Natural killer cell (primary cell): ENCODE data around the gene FKBP11. TPM values are rescaled to one million over a fixed set of nuclear protein-coding genes. Genes with fewer than 3 reads are reported as not detected.

ENCODE experiments used
- ATAC-seq, 3 donors: fragments of 150-1000 bp in 2 of 3; fragments of 200-7000 bp in 1 of 3; cut with Tn5 transposase; 1 replicate in 1 of 3; 2 replicates in 2 of 3; pipeline ENCODE4 v1.10.0; 2021; ENCODE audit warnings: mild to moderate bottlenecking in 2 of 3, moderate library complexity in 2 of 3
- DNase-seq, 2 donors: peaks; one replicate each; pipeline versions ENCODE4 v3.0.0 to v3.0.0-alpha.2; 2013 to 2021; ENCODE audit warnings: mixed read lengths in 1 of 2
- H3K27ac ChIP-seq: one replicate; pipeline ENCODE4 v1.5.1; 2013; ENCODE audit warnings: mild to moderate bottlenecking, low read length
- H3K27me3 ChIP-seq: one replicate; pipeline ENCODE4 v1.6.1; 2013; ENCODE audit warnings: low read length; ENCODE audit not compliant: control insufficient read depth, insufficient read depth
- H3K36me3 ChIP-seq: one replicate; pipeline ENCODE4 v1.6.1; 2013; ENCODE audit warnings: low read length; ENCODE audit not compliant: control insufficient read depth, insufficient read depth
- H3K4me1 ChIP-seq: one replicate; pipeline ENCODE4 v1.6.1; 2013; ENCODE audit warnings: low read length; ENCODE audit not compliant: control insufficient read depth, insufficient read depth
- H3K4me3 ChIP-seq: one replicate; pipeline ENCODE4 v1.5.1; 2013; ENCODE audit warnings: low read length
- H3K9me3 ChIP-seq: one replicate; pipeline ENCODE4 v1.6.1; 2013; ENCODE audit warnings: low read length; ENCODE audit not compliant: control insufficient read depth, insufficient read depth
- H3K27ac Mint-ChIP-seq, 2 donors: one replicate each; pipeline ENCODE4 v1.8.0; 2022; ENCODE audit warnings: mild to moderate bottlenecking in 2 of 2, mixed read lengths in 2 of 2, moderate library complexity in 1 of 2
- H3K27me3 Mint-ChIP-seq, 2 donors: one replicate each; pipeline ENCODE4 v1.8.0; 2022; ENCODE audit warnings: low read depth in 2 of 2, mixed read lengths in 2 of 2
- H3K36me3 Mint-ChIP-seq: one replicate; pipeline ENCODE4 v1.8.0; 2022; ENCODE audit warnings: mixed read lengths
- H3K4me1 Mint-ChIP-seq, 2 donors: one replicate each; pipeline ENCODE4 v1.8.0; 2022; ENCODE audit warnings: mixed read lengths in 2 of 2
- H3K4me3 Mint-ChIP-seq: one replicate; pipeline ENCODE4 v1.8.0; 2022; ENCODE audit warnings: mild to moderate bottlenecking, moderate library complexity, mixed read lengths
- H3K9me3 Mint-ChIP-seq, 2 donors: one replicate each; pipeline ENCODE4 v1.8.0; 2022; ENCODE audit warnings: mixed read lengths in 2 of 2
- CTCF ChIP-seq: fragments of 200-600 bp; IDR thresholded peaks from one replicate; pipeline ENCODE4 v1.8.0; 2022; ENCODE audit warnings: antibody characterized with exemption
- WGBS: methylation state at CpG from one replicate; pipeline ENCODE4 v1.1.7; 2013; ENCODE audit warnings: missing lambda C conversion rate; ENCODE audit not compliant: insufficient coverage; 5-methylcytosine and 5-hydroxymethylcytosine counted together
- intact Hi-C: fragments of 100-400 bp; cut with micrococcal nuclease; formaldehyde crosslinking; loops from one replicate; pipeline ENCODE4 v1.14.2; 2022
- total RNA-seq, 4 donors: library from RNA; stranded (reverse); fragments of 120-200 nt in 1 of 4; gene quantifications; one replicate each; pipeline versions ENCODE4 v1.2.3 to v1.2.4, GENCODE V29; 2013 to 2022

FKBP11 gene
- total RNA-seq, 3 donors from 2014 or later (not counting 1 experiment from before 2014, with no cell fraction given) = 156 to 228 (median 218) TPM

- no peak for ATAC-seq
- DNase-seq = no peak
- intact Hi-C loops = no loop called here
- Histone ChIP-seq H3K36me3 (no peaks in the 10 kb centered on the region), H3K9me3 (no peaks in the 10 kb centered on the region), H3K4me3 (no peak overlapping the region), H3K4me1 (no peaks in the 10 kb centered on the region), H3K27me3 (peaks cover 7% of the 10 kb centered on the region), H3K27ac (no peak overlapping the region)
- no peaks in the 10 kb centered on the region for H3K9me3 Mint-ChIP-seq
- peaks cover 4 to 8% of the 10 kb centered on the region in 2 donors for H3K4me1 Mint-ChIP-seq
- peaks cover 21 to 26% of the 10 kb centered on the region in 2 donors for H3K27me3 Mint-ChIP-seq
- WGBS = 75% methylated on average over 2 of the region's 3 CpGs
- H3K27ac Mint-ChIP-seq = no peak overlapping the region
- no peaks in the 10 kb centered on the region for H3K36me3 Mint-ChIP-seq
- H3K4me3 Mint-ChIP-seq = no peak overlapping the region
- TF ChIP-seq CTCF = no peak
Measured at GRCh38 chr12:48882972-48883304, 42.4 kb downstream of the FKBP11 start.

DNA sequence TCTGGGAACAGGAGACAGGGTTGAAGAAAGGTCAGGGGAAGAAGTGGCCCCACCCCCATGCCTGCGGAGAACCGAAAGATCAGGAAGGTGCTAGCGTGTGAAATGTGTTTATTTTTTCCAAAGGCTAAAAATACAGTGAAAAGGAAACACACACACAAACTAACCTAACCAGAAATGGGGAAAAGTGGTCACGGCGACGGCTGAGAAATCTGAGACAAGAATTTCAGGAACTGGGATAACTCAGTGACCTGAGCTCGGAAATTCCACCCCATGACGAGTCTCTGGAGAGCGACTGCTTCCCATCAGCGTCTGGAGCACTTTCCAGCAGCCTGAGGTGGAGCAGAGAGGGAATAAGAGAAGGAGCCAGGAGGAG, 43.0 kb downstream of the FKBP11 start:
- Histone ChIP-seq H3K9me3 (no peaks in the 10 kb centered on the region), H3K27me3 (peaks cover 7% of the 10 kb centered on the region), H3K4me3 (no peak overlapping the region), H3K27ac (no peak overlapping the region), H3K36me3 (no peaks in the 10 kb centered on the region), H3K4me1 (no peaks in the 10 kb centered on the region)
- Mint-ChIP-seq H3K9me3 (no peaks in the 10 kb centered on the region), H3K4me3 (no peak overlapping the region), H3K27me3 (peaks cover 21 to 26% of the 10 kb centered on the region in 2 donors), H3K36me3 (no peaks in the 10 kb centered on the region), H3K27ac (no peak overlapping the region), H3K4me1 (peaks cover 4 to 8% of the 10 kb centered on the region in 2 donors)
- DNase-seq (no peak), ATAC-seq (no peak)
- intact Hi-C loops = no loop called here
- no peak for TF ChIP-seq CTCF
- 16% methylated on average over 7 of the region's 10 CpGs for WGBS

GRCh38 chr12:48881686-48882314, 43.5 kb downstream of the FKBP11 start:
- Histone ChIP-seq H3K4me1 (no peaks in the 10 kb centered on the region), H3K27me3 (peaks cover 7% of the 10 kb centered on the region), H3K36me3 (no peaks in the 10 kb centered on the region), H3K4me3 (no peak overlapping the region), H3K9me3 (no peaks in the 10 kb centered on the region), H3K27ac (no peak overlapping the region)
- Mint-ChIP-seq H3K27ac (no peak overlapping the region), H3K4me3 (no peak overlapping the region), H3K36me3 (no peaks in the 10 kb centered on the region), H3K27me3 (peaks cover 21 to 26% of the 10 kb centered on the region in 2 donors), H3K9me3 (no peaks in the 10 kb centered on the region), H3K4me1 (peaks cover 4 to 8% of the 10 kb centered on the region in 2 donors)
- TF ChIP-seq CTCF = no peak
- 64% methylated on average over 8 of the region's 9 CpGs for WGBS
- intact Hi-C loops = no loop called here
- DNase-seq (no peak), ATAC-seq (no peak)

DNA sequence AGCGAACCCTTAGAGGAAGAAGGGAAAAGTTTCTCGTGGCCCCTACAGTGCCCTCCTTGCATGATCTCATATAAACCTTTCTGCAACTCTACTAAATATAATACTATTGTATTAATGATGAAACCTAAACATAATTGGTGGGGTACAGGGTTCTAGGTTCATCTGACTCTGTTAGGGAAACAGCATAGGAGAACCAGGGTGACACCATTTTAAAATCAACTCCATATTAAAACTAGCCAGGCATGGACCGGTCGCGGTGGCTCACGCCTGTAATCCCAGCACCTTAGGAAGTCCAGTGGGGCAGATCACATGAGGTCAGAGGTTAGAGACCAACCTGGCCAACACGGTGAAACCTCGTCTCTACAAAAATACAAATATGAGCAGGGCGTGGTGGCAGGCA, 44.6 kb downstream of the FKBP11 start:
- no peak for DNase-seq
- H3K36me3 ChIP-seq = no peaks in the 10 kb centered on the region
- Mint-ChIP-seq H3K4me3 (no peak overlapping the region), H3K27ac (no peak overlapping the region), H3K4me1 (peaks cover 4 to 8% of the 10 kb centered on the region in 2 donors), H3K27me3 (peaks cover 21 to 26% of the 10 kb centered on the region in 2 donors), H3K9me3 (no peaks in the 10 kb centered on the region), H3K36me3 (no peaks in the 10 kb centered on the region)
- no peaks in the 10 kb centered on the region for H3K4me1 ChIP-seq
- intact Hi-C loops = no loop called here
- no peak for TF ChIP-seq CTCF
- H3K27me3 ChIP-seq = peaks cover 7% of the 10 kb centered on the region
- WGBS = 92% methylated on average over 7 of the region's 9 CpGs
- no peak overlapping the region for H3K27ac ChIP-seq
- H3K4me3 ChIP-seq = no peak overlapping the region
- no peak for ATAC-seq
- H3K9me3 ChIP-seq = no peaks in the 10 kb centered on the region
